AG09309 (cell line): Measurements from ENCODE around the gene GRIN2C.

ENCODE experiments used
- DNase-seq: peaks from one replicate; pipeline ENCODE4 v3.0.0-alpha.2; 2010; ENCODE audit warnings: low read depth
- H3K4me3 ChIP-seq: 2 replicates; pipeline ENCODE4 v1.5.1; 2011; ENCODE audit warnings: mild to moderate bottlenecking, low read depth, low read length, moderate library complexity; ENCODE audit not compliant: control insufficient read depth
- CTCF ChIP-seq: IDR thresholded peaks from 2 replicates; pipeline ENCODE4 v1.5.1; 2011; ENCODE audit warnings: mild to moderate bottlenecking, low read depth, low read length, inconsistent platforms; ENCODE audit not compliant: insufficient read depth, control insufficient read depth; ENCODE audit errors: missing control alignments

The GRIN2C gene

GRCh38 chr17:74799097-74799496 lies 60.6 kb downstream of the GRIN2C start:
- no peak for DNase-seq
- no peak for TF ChIP-seq CTCF

GRCh38 chr17:74798239-74798707 lies 61.4 kb downstream of the GRIN2C start:
- H3K4me3 ChIP-seq, result no peak overlapping the region
- no peak for DNase-seq
- no peak for TF ChIP-seq CTCF

More at GRCh38 chr17:74799097-74799496, 60.6 kb downstream of the GRIN2C start:
- H3K4me3 ChIP-seq, result no peak overlapping the region

DNA sequence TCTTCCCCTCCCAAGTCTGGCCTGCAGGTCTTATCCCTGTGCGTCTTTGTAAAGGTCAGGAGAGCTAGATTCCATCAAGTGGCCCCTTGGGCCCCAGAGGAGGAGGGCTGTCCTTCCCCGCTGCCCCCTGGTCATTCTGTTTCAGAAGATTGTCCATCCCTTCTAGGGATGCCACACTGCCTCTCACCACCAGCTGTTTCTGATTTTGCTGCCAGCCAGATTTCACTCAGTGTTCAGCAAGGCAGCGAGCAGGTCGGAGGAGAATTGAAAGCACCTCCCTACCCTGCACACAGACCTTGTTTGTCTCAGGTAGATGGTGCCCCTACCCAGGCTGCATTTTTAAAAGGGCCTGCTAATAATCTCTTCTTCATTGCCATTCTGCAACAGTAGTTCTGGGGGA lies 61.9 kb downstream of the GRIN2C start:
- no peak overlapping the region for H3K4me3 ChIP-seq
- no peak for DNase-seq
- no peak for TF ChIP-seq CTCF

GRCh38 chr17:74796866-74797265 lies 62.8 kb downstream of the GRIN2C start:
- DNase-seq, result no peak
- TF ChIP-seq CTCF, result no peak
- no peak overlapping the region for H3K4me3 ChIP-seq

GRCh38 chr17:74796211-74796610 lies 63.5 kb downstream of the GRIN2C start:
- H3K4me3 ChIP-seq, result no peak overlapping the region
- no peak for TF ChIP-seq CTCF
- DNase-seq, result no peak

DNA sequence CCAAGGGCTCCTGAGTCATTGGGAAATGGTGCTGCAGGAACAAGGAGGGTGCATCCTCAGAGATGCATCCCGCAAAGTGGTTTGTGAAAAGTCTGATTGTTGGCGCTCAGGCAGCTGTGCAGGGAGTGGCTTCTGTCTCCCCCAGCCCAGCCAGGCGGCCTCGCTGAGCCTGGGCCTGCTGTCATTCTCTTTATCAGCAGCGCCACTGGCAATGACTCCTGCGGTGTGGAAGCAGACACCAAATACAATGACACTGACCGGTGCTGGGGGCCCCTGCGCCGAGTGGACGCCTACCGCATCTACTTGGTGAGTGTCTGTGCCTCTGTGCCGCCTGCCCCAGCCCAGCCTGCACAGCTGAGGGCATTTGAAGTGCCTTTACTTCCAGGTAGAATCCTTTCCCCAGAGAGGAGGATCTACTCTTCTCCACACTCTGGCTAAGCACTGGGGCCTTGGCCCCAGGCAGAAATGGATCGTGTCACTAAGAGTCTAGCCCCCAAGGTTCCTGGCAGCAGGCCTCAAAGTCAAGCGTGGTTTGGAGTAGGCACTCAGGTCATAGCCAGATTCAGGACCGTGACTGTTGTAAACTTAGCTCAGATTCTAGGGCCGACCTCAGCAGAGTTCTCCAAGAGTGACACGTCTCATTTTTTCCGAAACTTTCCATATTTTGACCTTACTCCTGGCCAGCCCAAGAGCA lies 64.2 kb downstream of the GRIN2C start:
- no peak for DNase-seq
- no peak for TF ChIP-seq CTCF
- no peak overlapping the region for H3K4me3 ChIP-seq
